GM18909 (cell line): ENCODE measurements around the gene ZFAND3.

ENCODE experiments used
- ATAC-seq: cut with Tn5 transposase; IDR thresholded peaks from one replicate; pipeline ENCODE4 v1.9.1; 2021; ENCODE audit warnings: mild to moderate bottlenecking; ENCODE audit not compliant: unreplicated experiment, poor library complexity

Gene ZFAND3

GRCh38 chr6:38065734-38066305, 246.3 kb downstream of the ZFAND3 start:
- no peak for ATAC-seq

- no peak for ATAC-seq
Measured at GRCh38 chr6:38067263-38067980, 247.9 kb downstream of the ZFAND3 start.

- no peak for ATAC-seq
Measured at GRCh38 chr6:38068854-38069590, 249.5 kb downstream of the ZFAND3 start.

- ATAC-seq: no peak
Measured at GRCh38 chr6:38077488-38078030, 258.0 kb downstream of the ZFAND3 start.

- ATAC-seq: no peak
Measured at GRCh38 chr6:38078671-38079070, 259.1 kb downstream of the ZFAND3 start.

- no peak for ATAC-seq
Measured at GRCh38 chr6:38079107-38079506, 259.6 kb downstream of the ZFAND3 start.

- ATAC-seq: no peak
Measured at GRCh38 chr6:38079537-38079936, 260.0 kb downstream of the ZFAND3 start.

GRCh38 chr6:38080360-38080759, 260.8 kb downstream of the ZFAND3 start:
- ATAC-seq: no peak

GRCh38 chr6:38080889-38081288, 261.4 kb downstream of the ZFAND3 start:
- no peak for ATAC-seq

- no peak for ATAC-seq
Measured at GRCh38 chr6:38085031-38085430, 265.5 kb downstream of the ZFAND3 start.

- ATAC-seq: no peak
Measured at GRCh38 chr6:38086346-38086745, 266.8 kb downstream of the ZFAND3 start.

- no peak for ATAC-seq
Measured at GRCh38 chr6:38088010-38088409, 268.5 kb downstream of the ZFAND3 start.

- no peak for ATAC-seq
Measured at GRCh38 chr6:38088829-38089228, 269.3 kb downstream of the ZFAND3 start.

GRCh38 chr6:38091613-38092012, 272.1 kb downstream of the ZFAND3 start:
- no peak for ATAC-seq

GRCh38 chr6:38092465-38092864, 272.9 kb downstream of the ZFAND3 start:
- ATAC-seq: no peak

- ATAC-seq: no peak
Measured at GRCh38 chr6:38092964-38093363, 273.4 kb downstream of the ZFAND3 start.

- ATAC-seq: no peak
Measured at GRCh38 chr6:38095054-38095453, 275.5 kb downstream of the ZFAND3 start.

GRCh38 chr6:38099221-38099620, 279.7 kb downstream of the ZFAND3 start:
- no peak for ATAC-seq

GRCh38 chr6:38100380-38100779, 280.9 kb downstream of the ZFAND3 start:
- ATAC-seq: no peak

GRCh38 chr6:38103921-38104320, 284.4 kb downstream of the ZFAND3 start:
- ATAC-seq: no peak

- no peak for ATAC-seq
Measured at GRCh38 chr6:38105066-38105465, 285.5 kb downstream of the ZFAND3 start.
